SK-MEL-5 (cell line): ENCODE measurements around the gene PUS3. TPM values are rescaled to one million over a fixed set of nuclear protein-coding genes. Genes with fewer than 3 reads are reported as not detected.
"Not testable (repeated sequence)": the region's sequence is repeated elsewhere in the genome, so short reads cannot be mapped to it uniquely, and the experiment has no call there.

Source experiments
- DNase-seq: peaks from one replicate; pipeline ENCODE4 v3.0.0-alpha.2; 2016; ENCODE audit warnings: low read depth, low spot score
- in situ Hi-C: cut with HindIII; loops from 2 replicates; pipeline ENCODE4 v1.10.0; 2016; ENCODE audit warnings: low sequenced_read_pairs, high pct_unique_total_duplicates, low pct_unique_long_range_greater_than_20kb
- total RNA-seq: library from RNA; depleted of rRNA; stranded (reverse); fragments of >200 nt; shearing (Covaris generic); gene quantifications from 2 replicates; pipeline ENCODE4 v1.2.3, GENCODE V29; 2014

PUS3 gene
- total RNA-seq, 1 experiment from 2014 or later, result 15.5 TPM

DNA sequence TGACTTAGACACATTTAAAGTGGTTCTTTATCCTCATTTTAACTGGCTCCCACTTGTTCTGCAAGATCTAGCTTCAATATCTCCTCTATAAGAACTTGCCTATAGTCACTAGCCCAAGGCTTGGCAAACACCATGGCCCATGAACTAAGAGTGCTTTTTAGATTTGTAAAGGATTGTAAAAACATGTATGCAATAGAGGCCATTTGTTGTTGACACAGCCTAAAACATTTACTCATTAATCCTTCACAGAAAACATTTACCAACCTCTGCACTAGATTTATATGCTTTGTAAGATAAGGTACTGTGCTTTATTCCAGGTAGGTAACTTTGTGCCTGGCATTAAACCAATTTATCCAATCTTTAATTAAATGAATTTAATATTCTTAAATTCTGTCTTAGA lies 10.0 kb downstream of the PUS3 start:
- DNase-seq, result no peak
- in situ Hi-C loops, result no loop called here

DNA sequence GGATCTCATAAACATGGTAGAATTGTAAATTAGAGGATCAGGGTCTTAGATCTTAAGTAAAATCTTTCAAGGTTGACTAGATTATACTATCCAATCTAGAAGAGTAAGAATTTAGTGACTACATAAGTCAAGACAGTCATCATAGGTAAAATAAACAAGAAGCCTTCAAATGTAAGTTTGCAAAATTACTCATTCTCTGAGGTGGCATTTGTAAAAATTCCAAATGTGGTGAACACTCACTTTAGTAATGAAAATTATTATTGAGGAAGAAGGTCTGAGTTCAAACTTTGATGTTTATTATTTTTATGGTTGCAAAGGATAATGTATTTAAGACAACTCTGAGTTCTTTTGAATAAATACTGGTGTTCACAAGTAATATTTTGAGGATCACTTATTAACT lies 10.9 kb downstream of the PUS3 start:
- in situ Hi-C loops, result no loop called here
- no peak for DNase-seq

- DNase-seq, result no peak
- in situ Hi-C loops, result no loop called here
Observed at GRCh38 chr11:125890447-125891100, 12.4 kb downstream of the PUS3 start.

DNA sequence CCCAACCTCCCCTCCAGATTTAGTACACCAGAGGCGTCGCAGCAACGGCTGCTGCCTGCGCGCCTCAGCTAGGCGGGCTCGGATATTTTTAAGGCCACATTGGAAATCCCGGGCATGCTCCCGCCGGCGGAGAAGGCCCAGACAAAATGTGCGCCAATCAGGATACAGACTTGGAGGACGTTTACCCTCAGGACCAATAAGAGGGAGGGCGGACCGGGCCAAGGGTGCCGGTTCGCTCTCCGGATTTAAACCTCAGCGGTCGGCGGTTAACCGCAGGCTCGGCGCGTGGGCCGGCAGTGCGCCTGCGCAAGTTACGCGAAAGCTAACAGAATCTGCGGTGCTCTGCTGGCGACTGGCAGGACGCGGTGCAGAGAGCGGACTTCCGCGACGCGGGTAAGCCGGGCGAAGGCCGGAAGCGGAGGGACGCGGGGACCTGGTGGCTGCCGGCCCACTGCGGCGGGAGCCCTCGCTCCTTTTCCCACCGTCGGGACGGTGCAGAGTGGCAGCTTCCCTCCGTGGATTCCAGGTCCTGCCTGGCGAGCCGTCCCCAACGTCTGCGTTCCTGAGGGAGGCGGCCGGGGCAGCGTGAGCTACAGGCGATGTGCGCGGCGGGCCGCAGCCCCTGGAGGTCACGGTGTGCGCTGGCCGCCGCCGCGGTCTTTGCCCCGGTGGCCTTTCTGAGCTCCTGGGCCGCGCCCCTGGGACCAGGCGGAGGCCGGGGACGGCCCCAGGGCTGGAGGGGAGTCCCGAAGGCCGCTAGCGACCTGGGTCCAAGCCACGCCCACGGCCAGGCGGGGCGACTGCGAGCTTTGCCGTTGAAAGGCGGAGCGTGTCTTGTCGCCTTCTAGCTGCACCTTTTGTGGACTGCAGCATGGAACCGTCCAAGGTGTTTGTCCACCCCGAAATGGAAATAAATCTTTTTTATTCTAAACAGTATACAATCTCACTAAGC lies 15.4 kb downstream of the PUS3 start, which contains the start of gene HYLS1:
TSS of gene HYLS1 (plus strand) at position 296 of the 952 bp plus-strand sequence. CDS start 11,701 bp downstream, outside the sequence.
- peak; percentile 95 for DNase-seq
- in situ Hi-C loops, result no loop called here

DNA sequence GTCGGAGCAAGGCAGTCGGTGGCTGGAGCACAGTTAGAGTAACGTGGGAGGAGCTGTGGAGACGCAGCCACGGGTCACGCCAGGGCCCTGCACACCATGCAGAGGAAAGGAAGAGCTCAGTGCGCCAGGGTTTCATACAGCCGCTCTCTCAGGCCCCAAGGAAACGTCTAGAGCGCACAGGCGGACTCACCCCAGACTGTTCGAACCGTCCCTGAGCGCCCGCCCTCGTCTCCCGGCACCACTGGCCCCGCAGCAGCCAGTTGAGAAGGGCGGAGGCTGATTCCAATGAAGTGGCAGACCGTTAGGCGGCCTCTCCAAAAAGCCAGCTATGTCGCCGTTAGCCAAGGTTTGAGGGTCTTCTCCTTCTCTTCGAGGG lies 16.0 kb downstream of the PUS3 start:
- DNase-seq, result peak; percentile 57
- in situ Hi-C loops, result no loop called here

DNA sequence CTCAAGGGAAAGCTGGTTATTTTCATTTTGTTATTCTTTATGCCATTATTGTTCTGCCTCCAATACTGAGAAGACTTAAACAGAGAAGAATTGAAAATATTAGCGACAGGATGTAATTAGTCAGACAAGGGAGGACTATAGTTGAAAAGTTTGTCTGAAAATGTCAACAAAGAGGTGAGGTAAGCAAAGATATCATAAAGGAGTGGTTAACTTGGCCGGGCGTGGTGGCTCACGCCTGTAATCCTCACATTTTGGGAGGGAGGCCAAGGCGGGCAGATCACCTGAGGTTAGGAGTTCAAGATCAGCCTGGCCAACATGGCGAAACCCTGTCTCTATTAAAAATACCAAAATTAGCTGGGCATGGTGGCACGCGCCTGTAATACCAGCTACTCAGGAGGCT lies 19.6 kb downstream of the PUS3 start:
- no peak for DNase-seq
- in situ Hi-C loops, result no loop called here

GRCh38 chr11:125881291-125881690 lies 21.7 kb downstream of the PUS3 start:
- DNase-seq, result no peak
- in situ Hi-C loops, result no loop called here

DNA sequence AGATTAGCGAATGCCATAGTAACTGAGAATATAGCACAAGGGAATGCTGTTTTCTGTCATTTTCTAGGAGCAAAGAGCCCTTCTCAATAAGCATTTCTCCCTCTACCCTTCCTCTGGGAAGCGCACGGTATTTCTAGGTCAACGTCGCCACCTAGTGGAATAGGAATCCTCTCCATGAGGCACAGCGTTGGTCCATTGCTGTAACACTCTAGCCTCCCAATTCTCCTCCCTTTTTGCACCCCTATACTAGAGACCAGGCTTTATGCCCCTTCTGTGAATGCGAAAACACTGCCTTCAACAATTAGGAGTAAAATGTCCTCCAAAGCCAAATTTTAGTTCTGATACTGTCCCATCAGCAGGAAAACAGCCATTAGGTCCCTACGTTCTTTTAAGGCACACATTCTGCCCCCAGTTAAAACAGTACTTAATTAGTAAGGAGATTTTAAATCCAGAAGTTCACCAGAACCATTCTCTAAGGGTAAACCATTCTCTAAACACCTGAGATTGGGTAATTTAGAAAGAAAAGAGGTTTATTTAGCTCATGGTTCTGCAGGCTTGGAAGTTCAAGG lies 28.4 kb downstream of the PUS3 start:
- DNase-seq, result peak; percentile 87
- in situ Hi-C loops, result no loop called here

DNA sequence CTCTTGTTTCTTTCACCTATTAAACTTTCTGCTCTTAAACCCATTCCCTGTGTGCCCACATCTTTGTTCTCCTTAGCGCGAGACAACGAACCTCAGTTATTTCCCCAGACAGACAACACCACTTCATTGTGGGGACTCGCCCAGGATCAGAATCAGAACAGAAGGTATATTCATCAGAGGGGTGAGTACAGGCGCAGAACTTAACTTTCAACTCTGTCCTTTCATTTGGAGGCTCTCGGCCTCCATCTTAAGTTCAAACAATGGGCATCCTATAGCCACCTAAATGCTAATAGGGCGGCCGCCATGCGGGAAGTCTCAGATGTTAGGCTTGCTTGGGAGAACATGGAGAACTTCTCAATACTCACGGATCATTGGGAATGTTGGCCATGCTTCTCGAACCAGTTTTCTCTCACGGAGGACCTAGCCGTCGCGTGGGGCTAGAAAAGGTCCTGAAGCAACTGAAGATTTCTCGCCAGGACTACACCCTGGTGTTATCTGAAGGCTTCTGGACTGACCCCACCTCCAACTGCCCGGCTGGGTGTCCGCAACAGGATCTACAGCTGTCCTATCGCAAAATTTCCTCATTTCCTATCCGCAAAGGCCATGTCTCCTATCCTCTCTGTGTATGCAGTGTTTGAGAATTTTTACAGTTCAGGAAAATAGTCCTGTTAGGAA lies 29.0 kb downstream of the PUS3 start:
- peak; percentile 57 for DNase-seq
- in situ Hi-C loops, result no loop called here

GRCh38 chr11:125872138-125872491 lies 30.9 kb downstream of the PUS3 start:
- no peak for DNase-seq
- in situ Hi-C loops, result no loop called here

- in situ Hi-C loops, result no loop called here
- DNase-seq, result peak; percentile 65
Observed at GRCh38 chr11:125871391-125872137, 31.4 kb downstream of the PUS3 start.

DNA sequence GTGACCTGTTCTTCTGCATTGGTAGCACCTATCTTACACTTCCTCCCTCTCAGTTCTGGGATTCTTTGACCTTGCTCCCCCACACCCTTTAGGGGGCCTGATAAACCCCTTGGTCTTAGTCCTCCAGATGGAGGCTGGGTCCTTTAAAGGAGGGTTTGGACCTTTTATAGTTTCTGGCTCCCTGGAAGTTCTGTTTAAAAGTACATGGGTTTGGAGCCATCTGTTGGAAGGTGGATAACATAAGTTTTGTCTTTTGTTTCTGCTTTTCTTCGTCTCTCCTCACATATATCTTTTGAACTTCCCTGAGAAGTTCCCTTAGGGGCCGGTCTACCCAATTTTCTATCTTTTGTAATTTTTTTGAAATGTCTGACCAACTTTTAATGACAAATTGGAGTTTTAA lies 33.5 kb downstream of the PUS3 start:
- in situ Hi-C loops, result no loop called here
- DNase-seq, result no peak

- DNase-seq, in situ Hi-C loops: not testable (repeated sequence)
Observed at GRCh38 chr11:125865354-125865753, 37.7 kb downstream of the PUS3 start.

DNA sequence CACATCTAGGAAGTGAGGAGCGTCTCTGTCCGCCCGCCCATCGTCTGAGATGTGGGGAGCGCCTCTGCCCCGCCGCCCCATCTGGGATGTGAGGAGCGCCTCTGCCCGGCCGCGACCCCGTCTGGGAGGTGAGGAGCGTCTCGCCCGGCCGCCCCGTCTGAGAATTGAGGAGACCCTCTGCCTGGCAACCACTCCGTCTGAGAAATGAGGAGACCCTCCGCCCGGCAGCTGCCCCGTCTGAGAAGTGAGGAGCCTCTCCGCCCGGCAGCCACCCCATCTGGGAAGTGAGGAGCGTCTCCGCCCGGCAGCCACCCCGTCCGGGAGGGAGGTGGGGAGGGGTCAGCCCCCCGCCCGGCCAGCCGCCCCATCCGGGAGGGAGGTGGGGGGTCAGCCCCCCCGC lies 40.2 kb downstream of the PUS3 start:
- DNase-seq, in situ Hi-C loops: not testable (repeated sequence)

DNA sequence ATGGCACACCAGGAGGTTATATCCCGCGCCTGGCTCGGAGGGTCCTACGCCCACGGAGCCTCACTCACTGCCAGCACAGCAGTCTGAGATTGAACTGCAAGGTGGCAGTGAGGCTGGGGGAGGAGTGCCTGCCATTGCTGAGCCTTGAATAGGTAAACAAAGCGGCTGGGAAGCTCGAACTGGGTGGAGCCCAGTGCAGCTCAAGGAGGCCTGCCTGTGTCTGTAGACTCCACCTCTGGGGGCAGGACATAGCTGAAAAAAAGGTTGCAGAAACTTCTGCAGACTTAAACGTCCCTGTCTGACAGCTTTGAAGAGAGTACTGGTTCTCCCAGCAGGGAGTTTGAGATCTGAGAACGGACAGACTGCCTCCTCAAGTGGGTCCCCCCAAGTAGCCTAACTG lies 45.3 kb downstream of the PUS3 start:
- in situ Hi-C loops, DNase-seq: not testable (repeated sequence)

GRCh38 chr11:125846188-125846587 lies 56.8 kb downstream of the PUS3 start:
- in situ Hi-C loops, result no loop called here
- no peak for DNase-seq
